Stimulated activated CD8-positive, alpha-beta memory T cell treated with anti-CD3 and anti-CD28 coated beads, Interleukin-12 subunit alpha, Interleukin-12 subunit beta, amount 100 ng/mL, for 1 hour (primary cell): Measurements from ENCODE around the gene KIF1A.
"Not testable (repeated sequence)": the region's sequence is repeated elsewhere in the genome, so short reads cannot be mapped to it uniquely, and the experiment has no call there.

ENCODE experiments used
- DNase-seq: peaks from one replicate; pipeline ENCODE4 v3.0.0-alpha.2; 2020; ENCODE audit warnings: low read depth

Gene KIF1A

DNA sequence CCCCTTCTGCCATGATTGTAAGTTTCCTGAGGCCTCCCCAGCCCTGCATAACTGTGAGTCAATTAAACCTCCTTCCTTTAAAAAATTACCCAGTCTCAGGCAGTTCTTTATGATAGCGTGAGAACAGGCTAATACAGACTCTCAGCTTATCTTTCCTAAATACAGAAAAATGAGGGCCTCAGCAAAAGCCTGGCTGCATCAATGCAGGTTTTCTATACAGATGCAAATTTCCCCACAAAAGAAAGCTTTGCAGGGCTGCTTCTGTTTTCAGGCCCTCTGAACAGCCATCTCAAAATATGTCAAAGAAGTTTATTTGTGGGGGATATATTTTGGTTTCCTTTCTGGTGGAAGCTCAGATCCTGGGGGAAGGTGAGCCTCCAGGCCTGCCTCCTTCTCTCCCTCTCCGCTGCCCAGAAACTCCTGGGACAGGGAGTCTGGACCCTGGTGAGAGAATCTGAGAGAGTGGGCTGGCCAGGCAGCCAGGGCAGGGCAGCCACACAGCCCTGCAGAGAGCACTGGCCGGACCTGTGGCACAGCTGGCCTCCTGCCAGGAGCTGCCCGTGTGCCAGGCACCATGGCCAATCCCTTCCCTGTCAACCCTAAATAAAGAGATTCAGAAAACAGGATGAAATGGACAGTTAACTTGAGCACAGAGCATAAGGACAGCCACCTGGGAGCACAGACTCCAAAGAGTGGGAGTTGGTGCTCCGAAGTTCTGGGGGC lies 27.0 kb upstream of the KIF1A start:
- DNase-seq: no peak

DNA sequence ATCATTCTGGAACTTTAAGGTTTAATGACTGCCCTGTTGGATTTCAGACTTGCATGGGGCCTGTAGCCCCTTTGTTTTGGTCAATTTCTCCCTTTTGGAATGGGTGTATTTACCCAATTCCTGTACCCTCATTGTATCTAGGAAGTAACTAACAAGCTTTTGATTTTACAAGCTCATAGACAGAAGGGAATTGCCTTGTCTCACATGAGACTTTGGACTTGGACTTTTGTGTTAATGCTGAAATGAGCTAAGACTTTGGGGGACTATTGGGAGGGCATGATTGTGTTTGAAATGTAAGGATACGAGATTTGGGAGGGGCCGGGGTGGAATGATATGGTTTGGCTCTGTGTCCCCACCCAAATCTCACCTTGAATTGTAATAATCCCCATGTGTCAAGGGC lies 26.3 kb upstream of the KIF1A start:
- DNase-seq: not testable (repeated sequence)

DNA sequence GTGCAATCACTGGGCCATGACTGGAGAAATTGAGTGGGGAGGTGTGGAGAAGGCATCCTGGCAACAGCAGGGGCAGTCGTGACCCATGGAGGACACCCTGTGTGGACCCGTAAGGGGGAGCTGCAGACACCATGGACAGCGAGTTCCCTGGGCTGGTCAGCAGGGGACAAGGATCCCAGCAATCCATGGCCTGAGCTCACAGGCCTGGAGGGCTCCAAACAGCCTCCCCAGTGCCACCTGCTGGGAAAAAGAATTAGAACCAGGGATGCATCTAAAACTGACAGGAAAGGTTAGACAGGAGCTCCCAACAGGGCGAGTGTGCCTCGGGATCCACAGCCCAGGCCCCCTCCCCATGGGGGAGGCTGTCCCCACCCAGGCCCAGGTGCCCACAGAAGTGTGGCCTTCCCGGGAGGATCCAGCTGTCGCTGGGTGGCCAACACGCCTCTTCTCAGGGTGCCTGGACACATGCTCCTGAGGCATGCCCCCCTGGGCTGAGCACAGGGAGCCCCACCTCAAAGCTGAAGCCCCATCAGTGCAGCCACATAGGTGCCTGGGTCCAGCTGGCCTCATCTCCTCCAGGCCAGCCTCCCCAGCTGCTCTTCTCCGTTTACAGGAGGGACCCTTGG lies 20.5 kb upstream of the KIF1A start:
- no peak for DNase-seq

DNA sequence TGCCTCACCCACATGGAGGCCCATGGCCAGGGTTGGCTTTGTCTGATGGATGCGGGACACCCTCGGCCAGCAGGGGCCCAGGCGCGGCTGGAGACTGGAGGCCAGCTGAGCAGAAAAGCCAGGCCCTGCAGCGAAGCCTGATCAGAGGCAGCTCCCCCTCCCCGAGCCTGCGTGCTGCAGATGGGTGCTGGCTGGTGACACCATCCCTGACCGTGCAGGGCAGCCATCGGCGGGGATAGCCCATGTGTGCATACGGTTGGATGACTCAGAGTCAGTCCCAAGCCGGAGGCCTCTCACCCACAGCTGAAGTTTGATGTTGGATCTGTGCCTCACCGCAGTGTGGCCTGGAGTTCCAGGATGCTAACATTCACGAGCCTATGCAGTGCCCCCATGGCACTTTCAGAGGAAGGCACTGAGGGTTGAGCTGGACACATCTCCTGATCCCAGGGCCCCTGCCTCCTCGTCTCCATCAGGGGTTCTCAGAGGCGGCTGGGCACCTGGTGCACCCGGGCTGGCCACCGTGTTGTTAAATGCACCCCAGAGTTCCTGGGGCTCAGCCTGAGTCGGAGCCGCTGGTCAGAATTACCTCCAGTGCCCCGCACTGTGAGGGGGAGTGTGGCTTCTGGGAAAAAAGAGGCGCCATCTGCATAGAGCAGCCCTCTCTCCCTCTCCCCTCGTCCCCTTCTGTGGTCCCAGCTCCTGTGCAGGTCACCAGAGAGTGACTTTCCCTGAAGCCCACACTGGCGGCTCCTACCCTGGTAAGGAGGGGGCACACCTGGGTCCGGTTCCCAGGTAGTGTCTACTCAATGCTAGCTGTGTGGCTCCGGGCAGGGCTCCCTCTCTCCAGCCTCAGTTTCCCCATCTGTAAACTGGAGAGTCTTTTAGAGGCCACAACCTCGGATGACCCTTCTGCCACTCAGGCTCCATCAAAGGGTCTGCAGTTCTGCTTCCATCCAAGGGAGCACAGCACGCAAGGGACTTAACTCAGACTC lies 19.4 kb upstream of the KIF1A start:
- DNase-seq: no peak

DNA sequence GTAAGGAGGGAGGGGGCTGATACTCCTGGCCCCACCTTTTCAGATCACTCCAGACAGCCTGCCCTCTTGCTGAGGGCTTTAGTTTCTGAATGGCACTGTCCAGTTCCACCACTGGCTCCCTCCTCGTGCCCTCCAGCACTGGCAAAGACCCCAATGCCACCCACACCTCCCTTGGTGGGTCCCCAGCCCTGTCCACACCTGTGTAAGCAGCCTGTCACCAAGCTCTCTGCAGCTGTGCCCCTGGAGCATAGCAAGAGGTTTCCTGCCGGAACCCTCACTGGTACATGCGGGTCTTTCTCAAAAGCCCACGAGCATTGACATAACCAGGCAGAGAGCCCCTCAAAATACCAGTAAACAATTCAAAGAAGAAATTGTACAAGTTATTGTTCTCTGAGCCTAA lies 17.6 kb upstream of the KIF1A start:
- DNase-seq: no peak

DNA sequence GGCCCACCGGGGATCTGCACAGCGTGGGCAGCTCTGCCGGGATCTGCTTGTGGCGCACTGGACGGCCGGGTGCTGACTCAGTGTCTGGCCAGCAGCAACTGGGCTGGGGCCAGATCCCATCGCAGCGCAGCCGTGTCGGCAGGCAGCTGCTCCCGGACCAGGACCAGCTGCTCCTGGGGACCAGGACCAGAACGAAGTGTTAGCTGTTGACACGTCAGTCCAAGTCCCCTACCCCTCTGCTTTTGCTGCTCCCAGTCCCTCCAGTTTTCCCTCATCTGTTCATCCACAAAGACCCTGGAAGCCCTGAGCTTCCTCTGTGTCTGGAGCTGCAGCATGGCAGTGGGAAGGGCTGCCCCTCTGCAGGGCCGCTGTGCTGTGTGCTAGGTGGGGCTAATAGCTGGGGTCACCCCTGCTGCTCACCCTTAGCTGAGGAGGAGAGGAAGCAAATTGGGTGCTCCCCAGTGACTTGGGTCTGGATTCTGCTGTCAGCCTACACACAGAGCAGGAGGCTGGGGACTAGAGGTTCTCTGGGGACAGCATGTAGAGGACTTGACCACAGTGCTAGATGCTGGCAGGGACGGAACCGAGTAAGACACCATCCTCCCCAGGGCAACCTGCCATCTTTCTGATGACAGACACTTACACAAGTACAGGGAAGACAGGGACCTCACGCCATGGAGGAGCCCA lies 16.9 kb upstream of the KIF1A start:
- DNase-seq: no peak

DNA sequence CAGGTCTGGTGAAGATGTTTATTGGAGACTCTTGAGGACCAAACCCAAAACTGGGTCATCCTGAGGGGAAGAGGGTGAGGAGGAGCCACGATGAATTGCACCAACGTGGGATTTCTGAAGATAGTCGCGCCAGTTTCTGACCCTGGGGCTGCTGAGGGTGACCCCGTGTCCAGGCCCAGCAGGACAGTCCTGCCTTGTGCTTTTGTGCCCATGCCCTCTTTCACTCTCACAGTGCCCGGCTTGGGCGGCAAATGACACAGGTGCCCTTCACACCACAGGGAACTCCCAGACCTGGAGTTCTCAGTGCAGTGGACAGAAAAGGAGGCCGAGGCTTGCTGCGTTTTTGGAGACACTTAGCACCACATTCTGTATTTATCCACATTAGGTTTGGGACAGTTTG lies 15.5 kb upstream of the KIF1A start:
- no peak for DNase-seq

DNA sequence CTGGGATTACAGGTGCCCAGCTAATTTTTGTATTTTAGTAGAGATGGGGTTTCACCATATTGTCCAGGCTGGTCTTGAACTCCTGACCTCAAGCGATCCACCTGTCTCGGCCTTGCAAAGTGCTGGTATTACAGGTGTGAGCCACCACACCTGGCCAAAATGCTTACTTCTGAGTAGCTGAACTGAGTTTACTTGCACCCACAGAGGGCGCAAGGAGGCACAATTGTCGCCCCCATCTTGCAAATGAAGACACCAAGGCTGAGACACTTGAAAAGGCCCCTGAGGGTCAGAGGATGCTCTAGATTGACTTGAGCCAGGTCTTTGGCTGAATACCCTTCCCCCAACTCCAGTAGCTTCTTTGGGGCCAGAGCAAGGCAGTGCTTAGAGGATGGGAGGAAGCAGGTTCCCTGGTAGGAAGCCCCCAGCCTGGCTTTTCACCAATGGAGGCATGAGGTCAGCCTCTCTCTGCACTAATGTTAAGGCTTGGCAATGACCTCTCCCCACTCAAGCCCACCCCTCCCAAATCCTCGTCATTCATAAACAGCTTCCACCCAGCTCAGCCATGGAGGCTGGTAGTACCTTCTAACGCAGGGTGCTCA lies 14.5 kb upstream of the KIF1A start:
- no peak for DNase-seq

DNA sequence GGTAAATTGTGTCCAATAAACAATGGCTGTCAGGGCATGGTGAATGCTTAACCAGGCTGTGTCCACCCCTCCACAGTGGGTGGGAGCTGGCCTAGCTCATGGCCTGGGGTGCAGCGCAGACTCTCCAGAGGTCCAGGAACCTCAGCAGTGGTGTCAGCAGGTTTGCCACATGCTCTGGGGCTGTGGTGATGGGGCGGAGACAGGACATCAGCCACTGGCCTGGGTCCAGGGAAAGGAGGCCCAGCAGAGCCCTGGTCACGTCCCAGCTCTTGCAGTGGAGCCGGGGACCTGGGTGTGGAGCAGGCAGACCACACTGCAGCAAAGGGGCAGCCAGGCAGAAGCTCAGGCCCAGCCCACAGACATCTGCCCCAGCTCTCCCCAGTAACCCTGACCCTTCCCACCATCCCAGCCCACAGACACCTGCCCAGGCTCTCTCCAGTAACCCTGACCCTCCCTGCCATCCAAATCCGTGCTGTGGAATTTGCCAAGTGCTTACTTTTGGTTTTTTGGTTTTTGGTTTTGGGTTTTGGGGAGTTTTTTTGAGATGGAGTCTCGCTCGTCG lies 13.8 kb upstream of the KIF1A start:
- DNase-seq: no peak

DNA sequence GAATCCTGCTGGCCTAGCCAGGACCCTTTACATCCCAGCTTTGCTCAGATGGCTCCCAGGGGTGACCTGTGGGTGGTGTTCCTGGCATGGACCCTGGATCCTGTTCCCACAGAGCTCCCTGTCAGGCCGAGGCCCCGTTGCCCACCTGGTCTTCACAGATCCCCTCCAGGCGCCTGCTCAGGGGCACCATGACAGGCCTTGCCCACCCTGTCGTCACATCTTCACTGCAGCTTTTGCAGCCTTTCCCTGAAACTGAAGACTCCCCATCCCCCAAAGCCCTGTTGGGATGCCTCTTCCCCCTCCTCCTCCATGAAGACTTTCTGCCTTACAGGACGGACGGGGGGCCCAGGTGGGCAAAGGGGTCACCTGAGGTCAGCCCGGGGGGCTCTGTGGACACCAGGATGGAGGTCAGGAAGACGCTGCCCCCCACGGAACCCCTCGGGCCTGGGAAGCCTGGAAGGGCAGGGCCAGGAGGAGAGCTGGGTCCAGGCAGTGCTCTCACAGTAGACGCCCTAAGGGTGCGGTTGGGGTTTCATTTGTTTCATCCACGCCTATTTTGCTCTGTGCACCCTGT lies 13.0 kb upstream of the KIF1A start:
- DNase-seq: no peak

DNA sequence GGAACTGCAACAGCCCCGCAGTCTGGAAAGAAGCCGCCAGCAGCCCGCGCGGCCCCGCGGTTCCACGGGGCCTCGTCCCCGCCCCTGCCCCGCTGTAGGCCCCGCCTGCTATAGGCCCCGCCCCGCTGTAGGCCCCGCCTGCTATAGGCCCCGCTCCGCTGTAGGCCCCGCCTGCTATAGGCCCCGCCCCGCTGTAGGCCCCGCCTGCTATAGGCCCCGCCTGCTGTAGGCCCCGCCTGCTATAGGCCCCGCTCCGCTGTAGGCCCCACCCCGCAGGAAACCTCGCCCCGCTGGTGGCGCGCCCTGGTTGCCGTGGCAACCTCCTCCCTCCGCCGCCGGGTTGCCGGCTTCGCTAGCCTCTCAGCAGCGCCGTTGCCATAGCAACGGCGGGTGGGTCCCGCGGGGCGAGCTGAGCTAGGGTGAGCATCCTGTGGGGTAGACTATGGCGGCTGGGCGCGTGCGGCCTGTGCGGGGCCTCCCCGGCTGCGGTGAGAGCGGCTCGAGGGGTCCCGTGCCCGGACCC lies 12.2 kb upstream of the KIF1A start:
- DNase-seq: peak; percentile 96

DNA sequence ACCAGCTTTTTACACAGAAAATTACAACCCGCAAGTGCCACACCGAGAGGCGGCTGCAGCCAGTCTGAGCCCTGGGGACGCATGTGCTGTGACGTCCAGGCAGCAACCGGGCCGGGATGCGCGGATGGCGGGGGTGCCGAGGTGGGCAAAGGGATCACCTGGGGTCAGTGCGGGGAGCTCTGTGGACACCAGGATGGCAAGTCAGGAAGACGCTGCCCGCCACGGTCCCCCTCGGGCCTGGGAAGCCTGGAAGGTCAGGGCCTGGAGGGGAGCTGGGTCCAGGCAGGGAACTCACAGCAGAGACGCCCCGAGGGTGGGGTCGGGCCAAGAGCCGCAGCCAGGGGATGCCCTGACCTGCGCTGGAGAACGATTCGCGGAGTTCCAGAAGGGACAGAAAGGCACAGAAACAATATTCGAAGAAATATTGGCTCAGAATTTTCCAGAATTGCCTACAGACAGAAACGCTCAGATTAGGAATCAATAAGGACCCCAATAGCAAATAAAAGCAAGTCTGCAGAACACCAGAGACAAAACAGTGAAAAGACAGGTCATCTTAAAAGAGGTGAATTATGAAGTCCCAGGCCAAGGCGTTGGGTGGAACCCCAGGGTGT lies 11.7 kb upstream of the KIF1A start:
- DNase-seq: no peak

DNA sequence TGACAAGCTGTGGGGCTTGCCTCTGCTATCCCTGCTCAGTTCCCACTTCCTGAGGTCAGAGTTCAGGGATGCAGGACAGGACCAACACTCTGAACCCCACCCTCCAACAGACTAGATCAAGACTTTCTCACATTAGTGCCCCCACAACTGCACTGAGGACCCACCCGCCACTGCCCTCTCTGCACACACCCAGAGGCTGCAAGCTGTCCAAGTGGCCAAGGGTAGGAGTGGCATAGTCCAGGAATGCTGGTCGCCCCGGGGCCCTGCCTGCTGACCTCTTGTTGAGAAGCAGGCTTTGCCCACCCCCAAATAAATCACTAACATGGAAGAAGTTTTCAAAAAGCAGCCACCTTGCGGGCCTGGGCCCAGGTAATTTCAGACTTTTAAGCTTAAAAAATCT lies 5.5 kb upstream of the KIF1A start:
- no peak for DNase-seq

DNA sequence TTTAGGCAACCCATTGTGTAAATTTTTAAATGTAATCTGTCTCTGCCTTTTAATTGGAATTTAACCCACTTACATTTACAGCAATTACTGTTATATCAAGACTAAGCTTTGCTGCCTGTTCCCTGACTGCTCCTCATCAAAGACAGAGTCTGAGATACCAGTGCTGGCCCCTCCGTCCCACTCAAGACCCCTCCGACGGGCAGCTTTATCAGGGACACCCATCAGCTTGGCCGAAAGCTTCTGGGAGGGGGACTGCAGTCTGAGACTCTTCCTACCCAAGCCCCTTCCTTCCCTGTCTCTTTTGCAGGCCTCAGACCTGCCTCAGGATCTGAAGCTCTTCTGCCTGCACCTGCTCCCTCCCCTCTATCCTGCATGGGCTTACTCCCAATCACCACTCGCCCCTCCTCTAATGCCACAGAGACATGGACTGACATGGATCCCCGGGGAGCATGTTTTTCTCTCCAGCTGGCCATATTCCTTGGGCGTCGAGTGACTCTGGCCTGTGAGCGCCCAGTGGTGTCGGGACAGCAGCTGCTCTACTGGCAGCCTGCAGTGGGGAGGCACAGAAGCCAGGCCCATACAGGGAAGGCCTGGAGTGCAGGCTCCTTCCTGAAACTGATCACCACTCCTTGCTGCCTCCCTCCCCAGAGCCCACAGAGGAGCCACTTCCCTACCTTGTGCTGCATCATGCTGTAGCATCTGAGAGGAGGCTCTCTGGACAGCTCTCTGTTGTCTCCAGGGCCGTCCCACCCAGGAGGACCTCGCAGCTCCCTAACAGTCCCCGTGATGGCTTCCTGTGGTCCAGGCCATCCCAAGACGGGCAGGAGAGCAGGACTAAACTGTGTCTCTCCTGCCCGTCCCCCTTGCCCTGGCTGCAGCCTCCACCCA lies 3.7 kb upstream of the KIF1A start:
- DNase-seq: no peak

DNA sequence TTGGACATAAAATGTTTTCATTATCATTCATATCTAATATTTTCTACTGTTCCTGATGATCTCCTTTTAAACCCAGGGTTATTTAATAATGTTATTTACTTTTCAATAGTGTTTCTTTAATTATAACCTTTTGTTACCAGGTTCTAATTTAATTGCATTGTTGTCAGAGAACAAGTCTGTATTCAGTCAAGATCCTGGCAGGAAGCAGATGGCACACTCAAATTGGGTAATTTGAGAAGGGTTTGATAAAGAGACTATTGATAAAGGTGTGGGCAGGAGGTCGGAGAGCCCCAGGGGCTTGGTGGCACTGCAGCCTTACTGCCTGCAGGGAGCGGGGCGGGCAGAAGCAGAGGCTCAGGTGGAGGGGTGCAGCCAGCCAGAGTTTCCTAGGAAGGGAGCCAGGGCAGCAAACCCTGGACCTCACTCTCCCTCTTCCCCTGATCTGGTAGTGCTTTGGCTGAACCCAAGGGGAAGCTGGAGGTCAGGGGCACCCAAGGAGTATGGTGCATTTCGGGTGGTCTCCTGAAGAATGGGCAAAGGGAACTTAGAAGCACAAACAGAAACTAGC lies 2.3 kb upstream of the KIF1A start:
- DNase-seq: no peak

DNA sequence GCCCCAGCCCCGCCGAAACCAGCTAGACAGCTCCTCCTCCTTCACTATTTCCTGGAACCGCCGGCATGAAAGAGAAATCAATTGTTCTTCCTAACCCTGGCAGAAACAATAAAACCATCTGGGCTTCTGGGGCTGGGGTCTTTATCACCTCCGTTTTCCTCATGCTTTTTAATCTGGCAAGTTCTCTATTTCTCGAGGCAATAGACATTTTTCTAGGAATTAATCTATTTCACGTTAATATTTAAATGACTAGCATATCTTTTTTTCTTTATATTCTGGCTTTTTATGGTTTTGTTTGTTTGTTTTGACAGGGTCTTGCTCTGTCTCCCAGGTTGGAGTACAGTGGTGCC lies 1.4 kb upstream of the KIF1A start:
- no peak for DNase-seq

DNA sequence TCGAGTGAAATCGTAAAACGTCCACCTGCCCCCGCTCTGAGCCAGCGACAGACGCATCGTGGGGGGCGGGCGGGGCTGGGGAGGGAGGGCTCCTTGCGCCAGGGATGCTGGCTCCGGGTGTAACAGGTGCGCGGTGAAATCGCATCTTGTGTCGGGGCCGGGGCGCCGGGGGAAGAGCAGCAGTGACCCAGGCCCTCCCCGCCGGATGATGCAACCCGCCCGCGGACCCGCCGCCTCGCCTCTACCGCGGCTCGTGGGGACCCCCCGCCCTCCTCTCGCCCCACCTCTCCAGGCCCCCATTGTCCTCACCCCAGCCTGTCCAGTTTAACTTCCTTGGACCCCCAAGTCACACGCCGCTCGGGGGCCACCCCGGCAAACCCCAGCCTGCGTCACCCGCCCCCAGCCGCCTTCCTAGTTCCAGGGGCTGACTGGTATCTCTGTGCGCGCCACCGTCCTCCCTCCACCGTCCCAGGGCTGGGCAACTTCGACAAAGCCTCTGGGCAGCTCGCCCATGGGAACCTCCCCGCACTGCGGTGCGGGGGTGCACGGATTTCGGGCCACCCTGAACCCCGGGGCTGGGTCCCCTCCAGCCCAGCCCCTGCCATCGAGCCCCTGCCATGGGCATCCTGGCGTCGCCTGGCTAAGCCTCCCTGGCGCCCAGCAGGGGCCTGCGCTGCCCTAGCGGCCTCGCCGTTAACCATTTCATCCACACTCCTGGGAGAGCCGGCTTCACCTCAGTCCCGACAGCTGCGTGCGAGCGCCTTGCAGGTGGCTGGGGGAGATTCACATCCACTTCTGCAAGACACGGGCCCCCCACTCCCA lies 799 bp upstream of the KIF1A start:
- no peak for DNase-seq

DNA sequence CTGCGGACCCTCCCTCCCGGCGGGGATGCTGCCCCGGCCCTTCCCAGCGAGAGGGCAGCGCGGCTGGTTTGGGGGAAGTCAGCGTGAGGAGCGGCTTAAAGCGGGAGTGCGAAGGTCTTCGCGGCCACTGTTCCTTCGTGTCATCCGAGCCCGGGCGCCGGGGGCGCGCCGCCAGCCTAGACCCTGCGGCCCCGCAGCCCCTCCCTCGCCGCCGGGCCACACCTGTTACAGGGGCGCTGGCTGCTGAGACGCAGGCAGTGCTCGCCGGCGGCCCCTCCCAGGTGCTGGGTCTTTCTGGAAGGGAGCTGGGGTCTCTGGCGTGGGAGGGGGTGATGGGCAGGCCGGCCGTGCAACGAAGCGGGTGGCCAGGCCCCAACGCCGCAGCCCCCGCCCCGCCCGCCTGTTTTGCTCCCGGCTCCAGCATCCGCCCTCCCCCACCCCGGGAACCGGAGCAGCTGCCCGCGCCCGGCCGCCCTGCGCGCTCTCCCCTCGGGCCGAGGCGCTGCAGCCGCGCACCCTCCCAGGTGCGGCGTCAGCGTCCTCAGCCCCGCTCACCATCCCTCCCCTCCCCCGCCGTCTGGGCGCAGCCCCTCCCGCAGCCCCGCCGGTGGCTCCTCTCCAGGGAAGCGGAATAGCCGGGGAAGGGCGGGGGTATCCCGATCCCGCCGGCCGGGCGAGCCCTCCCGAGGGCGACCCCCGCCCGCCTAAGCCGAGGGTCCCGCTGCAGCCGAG lies 727 bp downstream of the KIF1A start:
- no peak for DNase-seq
